Measurements from ENCODE around the gene ABCC4. TPM values are rescaled to one million over a fixed set of nuclear protein-coding genes. Genes with fewer than 3 reads are reported as not detected.

Gene ABCC4
- total RNA-seq, 1 donor from 2014 or later = 13.3 TPM

GRCh38 chr13:94993616-94994015, 307.6 kb downstream of the ABCC4 start:
- TF ChIP-seq POLR2A (IDR thresholded peaks at IDR 0.05) = no peak
- TF ChIP-seq POLR2AphosphoS5 (IDR thresholded peaks at IDR 0.05; ENCODE audit: insufficient read depth in 1 of 2, low read depth in 1 of 2) = no peak
- TF ChIP-seq CTCF (IDR thresholded peaks at IDR 0.05) = no peak
- H3K36me3 ChIP-seq = no peaks in the 10 kb centered on the region
- H3K27ac ChIP-seq = no peak overlapping the region
- intact Hi-C loops (cut with DNase I) = no loop called here
- H3K4me3 ChIP-seq = no peak overlapping the region
- DNase-seq (ENCODE audit: extremely low spot score in 2 of 2) = no peak
- H3K4me1 ChIP-seq = no peaks in the 10 kb centered on the region
- H3K9me3 ChIP-seq = no peaks in the 10 kb centered on the region
- no peaks in the 10 kb centered on the region for H3K27me3 ChIP-seq

GRCh38 chr13:94992036-94992960, 309.0 kb downstream of the ABCC4 start:
- H3K36me3 ChIP-seq = no peaks in the 10 kb centered on the region
- H3K27ac ChIP-seq = no peak overlapping the region
- no peaks in the 10 kb centered on the region for H3K9me3 ChIP-seq
- H3K4me3 ChIP-seq = no peak overlapping the region
- TF ChIP-seq POLR2AphosphoS5 (IDR thresholded peaks at IDR 0.05; ENCODE audit: insufficient read depth in 1 of 2, low read depth in 1 of 2) (no peak), POLR2A (IDR thresholded peaks at IDR 0.05) (no peak), CTCF (IDR thresholded peaks at IDR 0.05) (no peak)
- H3K4me1 ChIP-seq = no peaks in the 10 kb centered on the region
- no peaks in the 10 kb centered on the region for H3K27me3 ChIP-seq
- no peak for DNase-seq (ENCODE audit: extremely low spot score in 2 of 2)
- intact Hi-C loops (cut with DNase I) = no loop called here

GRCh38 chr13:94988654-94989053, 312.6 kb downstream of the ABCC4 start:
- Histone ChIP-seq H3K4me3 (no peak overlapping the region), H3K27ac (no peak overlapping the region), H3K4me1 (no peaks in the 10 kb centered on the region), H3K9me3 (no peaks in the 10 kb centered on the region), H3K36me3 (no peaks in the 10 kb centered on the region), H3K27me3 (no peaks in the 10 kb centered on the region)
- intact Hi-C loops (cut with DNase I) = no loop called here
- TF ChIP-seq POLR2AphosphoS5 (IDR thresholded peaks at IDR 0.05; ENCODE audit: insufficient read depth in 1 of 2, low read depth in 1 of 2) = no peak
- DNase-seq (ENCODE audit: extremely low spot score in 2 of 2) = no peak

GRCh38 chr13:94987869-94988268, 313.4 kb downstream of the ABCC4 start:
- Histone ChIP-seq H3K4me3 (no peak overlapping the region), H3K9me3 (no peaks in the 10 kb centered on the region), H3K4me1 (no peaks in the 10 kb centered on the region), H3K36me3 (no peaks in the 10 kb centered on the region), H3K27ac (no peak overlapping the region), H3K27me3 (no peaks in the 10 kb centered on the region)
- no peak for DNase-seq (ENCODE audit: extremely low spot score in 2 of 2)
- intact Hi-C loops (cut with DNase I) = no loop called here
- TF ChIP-seq CTCF (IDR thresholded peaks at IDR 0.05) (no peak), POLR2AphosphoS5 (IDR thresholded peaks at IDR 0.05; ENCODE audit: insufficient read depth in 1 of 2, low read depth in 1 of 2) (no peak)

- no peaks in the 10 kb centered on the region for H3K4me1 ChIP-seq
- no peak overlapping the region for H3K4me3 ChIP-seq
- intact Hi-C loops (cut with DNase I) = no loop called here
- DNase-seq (ENCODE audit: extremely low spot score in 2 of 2) = no peak
- H3K9me3 ChIP-seq = no peaks in the 10 kb centered on the region
- H3K27ac ChIP-seq = no peak overlapping the region
- no peaks in the 10 kb centered on the region for H3K27me3 ChIP-seq
- H3K36me3 ChIP-seq = no peaks in the 10 kb centered on the region
- no peak for TF ChIP-seq POLR2A (IDR thresholded peaks at IDR 0.05)
- no peak for TF ChIP-seq POLR2AphosphoS5 (IDR thresholded peaks at IDR 0.05; ENCODE audit: insufficient read depth in 1 of 2, low read depth in 1 of 2)
- no peak for TF ChIP-seq CTCF (IDR thresholded peaks at IDR 0.05)
These were observed 314.2 kb downstream of the ABCC4 start for GRCh38 chr13:94987081-94987480.

Data from vagina (tissue), 2 donors.